ENCODE results near the gene MAGEA6. TPM values are rescaled to one million over a fixed set of nuclear protein-coding genes. Genes with fewer than 3 reads are reported as not detected.
"Not testable (repeated sequence)": the region's sequence is repeated elsewhere in the genome, so short reads cannot be mapped to it uniquely, and the experiment has no call there.

MAGEA6 gene, protein sequence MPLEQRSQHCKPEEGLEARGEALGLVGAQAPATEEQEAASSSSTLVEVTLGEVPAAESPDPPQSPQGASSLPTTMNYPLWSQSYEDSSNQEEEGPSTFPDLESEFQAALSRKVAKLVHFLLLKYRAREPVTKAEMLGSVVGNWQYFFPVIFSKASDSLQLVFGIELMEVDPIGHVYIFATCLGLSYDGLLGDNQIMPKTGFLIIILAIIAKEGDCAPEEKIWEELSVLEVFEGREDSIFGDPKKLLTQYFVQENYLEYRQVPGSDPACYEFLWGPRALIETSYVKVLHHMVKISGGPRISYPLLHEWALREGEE
- total RNA-seq = not detected in 2 replicates

DNA sequence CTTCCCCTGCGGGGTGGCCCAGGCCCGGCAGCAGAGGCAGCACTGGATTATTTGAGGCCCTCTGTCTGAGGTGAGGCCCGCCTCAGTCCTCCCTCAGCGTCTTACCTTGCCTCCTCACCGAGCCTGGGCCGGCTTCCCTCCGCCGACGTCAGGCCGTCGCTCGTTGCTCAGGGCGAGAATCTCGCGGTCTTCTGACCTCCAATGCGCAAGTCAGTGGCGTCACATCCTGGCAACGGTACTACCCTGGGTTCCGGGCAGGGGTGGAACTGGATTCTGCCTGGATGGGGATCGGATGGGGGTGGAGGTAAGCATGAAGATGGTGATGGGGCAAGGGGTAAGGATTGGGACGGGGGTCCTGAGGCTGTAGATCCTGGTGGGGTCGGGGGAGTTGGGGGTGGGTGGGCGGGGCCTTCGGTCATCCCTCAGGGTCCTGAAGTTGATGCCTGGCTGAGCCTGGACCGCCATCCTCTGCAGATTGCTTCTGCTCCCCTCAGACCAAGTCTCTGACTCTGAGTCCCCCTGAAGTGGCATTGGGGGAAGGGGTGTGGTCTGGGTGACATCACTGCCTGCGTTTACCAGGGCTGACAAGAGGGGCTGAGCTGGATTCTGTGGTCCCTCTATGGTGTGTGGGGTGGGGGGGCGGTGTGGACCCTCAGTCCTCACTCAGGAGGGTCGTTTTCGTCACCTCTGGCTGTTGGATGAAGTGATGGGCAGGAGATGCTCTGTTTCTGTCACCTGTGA lies at the start of gene MAGEA6:
Gene MAGEA6, minus strand, starts transcription at position 141 of the 741 bp plus-strand sequence. CDS start 2,039 bp downstream, outside the sequence.
- not testable (repeated sequence) for DNase-seq (ENCODE audit: low read depth, low spot score)

DNA sequence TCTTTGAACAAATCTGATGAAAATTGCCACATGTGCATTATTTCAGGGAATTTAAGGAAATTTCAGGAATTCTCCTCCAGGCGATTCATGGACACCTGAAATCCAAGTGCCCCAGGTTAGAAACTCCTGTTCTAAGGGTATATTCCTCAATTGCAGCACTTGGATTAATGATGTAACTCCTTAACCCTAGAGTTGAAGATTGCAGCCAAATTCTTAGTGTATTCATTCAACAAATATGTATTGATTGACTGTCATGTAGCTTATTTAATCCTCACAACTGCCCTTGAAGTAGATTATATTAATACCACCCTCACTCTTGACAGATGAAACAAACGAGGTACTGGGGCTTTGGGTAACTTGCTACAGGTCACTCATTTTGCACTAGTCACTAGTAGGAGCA lies 49.8 kb upstream of the MAGEA6 start:
- no peak for DNase-seq (ENCODE audit: low read depth, low spot score)

DNA sequence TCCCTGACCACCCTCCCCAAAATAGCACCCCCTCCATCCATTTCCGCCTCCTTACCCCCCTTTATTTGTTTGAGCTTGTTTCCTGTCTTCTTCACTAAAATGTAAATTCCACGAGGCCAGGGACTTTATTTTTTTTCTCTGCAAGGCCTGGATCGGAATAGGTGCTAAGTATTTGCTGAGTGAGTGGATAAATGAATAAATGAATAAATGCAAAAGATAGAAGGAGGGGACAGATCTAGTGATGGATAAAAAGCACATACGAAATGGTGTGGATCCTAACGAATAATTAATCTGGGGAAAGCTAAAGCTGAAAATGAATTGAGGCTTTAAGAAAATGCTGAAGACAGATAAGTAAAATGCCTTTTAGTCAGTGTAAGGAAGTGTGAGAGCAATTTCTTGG lies 48.9 kb upstream of the MAGEA6 start:
- no peak for DNase-seq (ENCODE audit: low read depth, low spot score)

DNA sequence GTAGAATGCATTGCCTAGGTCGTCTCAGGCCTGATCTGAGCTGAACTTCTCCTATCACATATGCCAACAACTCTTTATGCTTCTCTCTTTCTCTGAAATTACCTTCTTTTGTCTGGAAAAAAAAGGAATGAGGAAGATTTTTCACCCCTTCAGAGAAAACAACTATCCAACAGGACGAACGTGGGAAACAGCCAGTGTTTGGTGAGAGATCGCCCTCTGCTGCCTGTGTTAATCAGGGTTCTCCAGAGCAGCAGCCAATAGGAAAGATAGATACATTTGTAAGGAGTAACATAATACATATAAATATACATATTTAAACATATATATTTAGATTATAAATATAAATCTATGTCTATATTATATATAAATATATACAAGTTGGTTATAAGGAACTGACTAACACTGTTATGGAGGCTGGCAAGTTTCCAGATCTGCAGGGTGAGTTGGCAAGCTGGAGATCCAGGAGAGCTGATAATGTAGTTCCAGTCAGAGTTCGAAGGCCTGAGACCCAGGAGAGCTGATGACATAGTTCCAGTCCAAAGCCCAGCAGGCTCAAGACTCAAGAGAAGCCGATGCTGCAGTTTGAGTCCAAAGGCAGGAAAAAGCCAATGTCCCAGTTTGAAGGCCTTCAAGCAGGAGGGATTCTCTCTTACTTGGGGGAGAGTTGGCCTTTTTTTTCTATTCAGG lies 47.7 kb upstream of the MAGEA6 start:
- no peak for DNase-seq (ENCODE audit: low read depth, low spot score)

DNA sequence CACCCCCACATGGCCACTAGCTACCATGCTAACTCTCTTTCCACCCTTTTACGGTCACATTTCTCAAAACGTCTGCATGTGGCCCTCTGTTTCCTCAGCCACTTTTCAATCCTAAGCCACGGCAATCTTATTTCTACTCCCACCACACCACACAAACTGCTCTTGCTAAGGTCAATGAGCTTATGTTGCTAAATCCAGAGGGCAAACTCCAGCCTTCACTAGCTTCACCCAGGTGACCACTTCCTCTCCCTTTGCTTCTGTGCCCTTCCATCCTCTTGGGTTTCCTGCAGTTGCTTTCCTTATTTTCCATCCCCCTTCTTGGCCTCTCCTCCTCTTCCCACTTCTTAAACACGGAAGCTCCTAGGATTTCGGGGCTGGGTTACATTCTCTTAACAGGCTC lies 44.6 kb upstream of the MAGEA6 start:
- no peak for DNase-seq (ENCODE audit: low read depth, low spot score)

DNA sequence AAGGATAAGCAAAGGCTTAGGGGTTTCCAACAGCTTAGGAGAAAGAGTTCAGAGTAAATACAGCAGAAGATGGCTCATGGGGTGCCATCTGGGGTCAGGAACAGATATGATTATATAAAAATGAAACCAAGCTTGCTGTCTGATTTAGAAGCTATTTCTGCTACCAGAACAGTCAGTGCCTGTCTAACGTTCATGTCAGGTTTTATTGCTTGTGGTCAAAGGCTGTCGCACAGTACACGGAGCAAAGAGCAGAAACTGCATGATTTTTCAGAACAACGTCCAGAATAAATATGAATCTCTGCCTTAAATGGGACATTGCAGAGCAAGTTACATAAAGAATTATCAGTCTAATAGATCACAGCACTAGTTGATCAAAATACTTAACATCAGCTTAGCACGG lies 43.7 kb upstream of the MAGEA6 start:
- no peak for DNase-seq (ENCODE audit: low read depth, low spot score)

DNA sequence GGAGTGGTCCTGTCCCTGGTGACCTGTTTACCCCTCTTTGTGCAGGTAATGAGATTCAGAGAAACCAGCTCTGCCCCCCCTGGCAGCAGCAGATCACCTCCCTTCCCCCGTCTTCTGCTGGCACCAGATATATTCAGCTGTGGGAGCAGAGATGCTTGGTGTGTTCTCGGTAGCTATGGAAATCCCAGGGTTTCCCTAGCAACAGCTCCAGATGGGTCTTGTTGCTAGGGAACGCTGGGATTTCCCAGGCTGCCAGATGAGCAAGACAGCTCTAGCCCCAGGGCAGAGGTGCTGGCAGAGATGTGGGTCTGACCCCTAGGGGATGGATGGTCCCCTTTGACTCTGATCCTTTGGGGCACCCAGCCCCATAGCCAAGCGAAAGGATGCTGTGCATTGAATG lies 40.9 kb upstream of the MAGEA6 start:
- no peak for DNase-seq (ENCODE audit: low read depth, low spot score)

DNA sequence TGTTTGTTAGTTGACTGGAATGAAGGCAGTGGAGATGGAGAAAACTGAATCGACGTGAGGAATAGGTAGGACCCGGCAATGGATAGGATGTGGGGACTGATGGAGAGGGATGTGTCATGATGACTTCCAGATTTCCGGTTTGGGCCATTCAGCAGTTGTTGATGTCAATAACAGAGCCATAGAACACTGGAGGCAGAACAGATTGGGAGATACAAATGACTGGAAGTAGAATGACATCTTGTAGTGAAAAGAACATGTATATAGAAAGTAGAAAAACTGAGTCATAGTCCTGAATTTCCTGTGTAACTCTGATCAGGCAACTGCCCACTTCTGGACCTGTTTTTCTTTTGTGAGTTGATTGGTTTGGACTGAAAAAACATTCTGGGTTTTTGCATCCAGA lies 36.5 kb upstream of the MAGEA6 start:
- no peak for DNase-seq (ENCODE audit: low read depth, low spot score)

DNA sequence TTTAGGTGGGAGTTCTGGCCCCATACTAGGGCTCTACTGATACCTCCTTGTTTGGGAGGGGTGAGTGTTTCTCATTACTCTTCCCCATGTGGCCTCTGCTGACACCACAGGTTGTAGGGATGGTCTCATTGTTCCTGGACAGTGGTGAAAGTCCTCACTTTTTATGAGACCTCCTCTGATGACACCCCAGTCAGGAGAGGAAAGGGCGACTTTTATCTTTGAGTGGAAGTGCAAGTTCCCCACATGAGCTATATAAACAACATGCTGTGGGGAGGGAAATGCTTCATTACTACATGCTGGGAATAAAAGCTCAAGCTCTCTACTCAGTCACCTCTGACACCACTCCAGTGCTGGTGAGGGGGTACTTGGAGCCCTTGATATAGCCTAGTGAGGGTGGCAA lies 29.5 kb upstream of the MAGEA6 start:
- DNase-seq (ENCODE audit: low read depth, low spot score) = no peak

DNA sequence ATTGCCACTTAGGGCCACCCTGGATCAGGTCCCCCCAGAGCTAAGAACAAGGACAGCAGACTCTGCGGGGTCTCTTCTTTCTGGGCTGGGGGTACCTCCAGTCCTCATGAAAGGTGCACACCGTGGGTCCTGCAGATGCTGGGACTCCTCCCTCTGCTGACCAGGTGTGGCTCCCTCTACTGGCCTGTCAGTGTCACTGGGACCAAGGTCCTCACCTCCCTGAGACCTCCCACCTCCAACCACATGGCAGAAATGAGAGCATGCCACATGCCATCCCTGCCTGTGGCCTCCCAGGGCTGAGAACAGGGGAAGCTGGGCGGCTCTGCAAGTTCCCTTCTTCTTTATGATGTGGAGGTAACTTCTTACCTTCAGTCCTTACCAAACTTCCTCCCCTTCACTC lies 17.6 kb upstream of the MAGEA6 start:
- DNase-seq (ENCODE audit: low read depth, low spot score) = not testable (repeated sequence)

DNA sequence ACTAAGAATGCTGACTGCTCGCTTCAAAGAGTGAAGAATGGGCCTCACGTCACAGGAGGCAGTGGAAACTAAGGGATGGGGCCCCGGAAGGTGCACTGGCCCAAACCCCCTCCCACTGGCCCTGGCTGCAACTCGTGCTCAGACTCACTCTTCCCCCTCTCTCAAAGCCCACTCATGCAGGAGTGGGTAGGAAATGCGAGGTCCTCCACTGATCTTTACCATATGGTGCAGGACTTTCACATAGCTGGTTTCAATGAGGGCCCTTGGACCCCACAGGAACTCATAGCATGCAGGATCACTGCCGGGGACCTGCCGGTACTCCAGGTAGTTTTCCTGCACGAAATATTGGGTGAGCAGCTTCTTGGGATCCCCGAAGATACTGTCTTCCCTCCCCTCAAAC lies 2.9 kb downstream of the MAGEA6 start:
- DNase-seq (ENCODE audit: low read depth, low spot score) = not testable (repeated sequence)

DNA sequence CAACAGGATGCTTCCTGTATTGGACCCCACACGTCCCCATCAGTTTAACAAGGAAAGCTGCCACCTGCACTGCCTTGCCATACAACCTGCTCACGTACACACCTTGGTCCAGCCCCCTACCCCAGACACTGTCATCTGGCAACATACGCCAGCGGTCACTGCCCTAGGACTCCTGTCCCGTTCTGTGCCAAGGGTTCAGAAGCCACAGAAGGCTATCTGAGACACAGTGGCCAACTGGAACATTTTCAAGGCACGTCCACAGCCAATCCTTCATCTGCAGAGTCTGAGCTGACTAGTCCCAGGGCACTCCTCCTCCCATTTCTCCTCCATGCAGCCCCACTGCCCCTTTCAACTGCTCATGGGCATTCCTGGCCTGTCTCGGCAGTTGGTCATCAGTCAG lies 7.9 kb downstream of the MAGEA6 start:
- not testable (repeated sequence) for DNase-seq (ENCODE audit: low read depth, low spot score)

DNA sequence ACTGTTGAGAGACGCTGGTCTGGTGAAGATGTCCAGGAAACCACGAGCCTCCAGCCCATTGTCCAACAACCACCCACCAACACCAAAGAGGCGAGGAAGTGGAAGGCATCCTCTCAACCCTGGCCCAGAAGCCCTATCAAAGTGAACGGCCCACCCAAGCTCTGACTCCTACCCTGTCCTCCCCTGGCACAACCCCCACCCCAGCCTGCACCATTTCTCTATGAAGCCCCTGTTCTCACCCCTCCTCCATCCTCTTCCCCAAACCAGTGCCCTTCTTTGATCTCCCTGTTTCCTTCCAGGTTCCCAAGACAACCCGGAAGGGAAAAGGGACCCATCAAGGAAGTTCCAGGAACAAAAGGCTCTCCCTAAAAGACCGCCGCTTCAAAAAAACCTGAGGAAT lies 9.9 kb downstream of the MAGEA6 start:
- not testable (repeated sequence) for DNase-seq (ENCODE audit: low read depth, low spot score)

DNA sequence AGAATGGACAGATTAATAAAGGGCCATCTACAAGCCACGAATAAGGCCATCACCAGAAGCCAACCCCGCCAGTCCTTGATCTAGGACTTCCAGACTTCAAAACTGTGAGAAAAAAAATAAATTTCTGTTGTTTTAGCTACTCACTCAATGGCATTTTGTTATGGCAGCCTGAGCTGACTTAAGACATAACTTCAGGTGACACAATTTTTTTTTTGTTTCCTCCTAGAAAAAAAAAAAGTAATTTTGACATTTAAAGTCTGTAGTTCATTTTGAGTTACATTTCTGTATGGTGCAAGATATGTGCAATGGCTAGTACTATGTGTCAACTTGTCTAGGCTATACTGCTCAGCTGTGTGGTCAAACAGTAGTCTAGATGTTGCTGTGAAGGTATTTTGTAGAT lies 10.6 kb downstream of the MAGEA6 start, which contains the start of gene CSAG3:
Gene CSAG3, plus strand, starts transcription at position 301 of the 400 bp plus-strand sequence.
- not testable (repeated sequence) for DNase-seq (ENCODE audit: low read depth, low spot score)

DNA sequence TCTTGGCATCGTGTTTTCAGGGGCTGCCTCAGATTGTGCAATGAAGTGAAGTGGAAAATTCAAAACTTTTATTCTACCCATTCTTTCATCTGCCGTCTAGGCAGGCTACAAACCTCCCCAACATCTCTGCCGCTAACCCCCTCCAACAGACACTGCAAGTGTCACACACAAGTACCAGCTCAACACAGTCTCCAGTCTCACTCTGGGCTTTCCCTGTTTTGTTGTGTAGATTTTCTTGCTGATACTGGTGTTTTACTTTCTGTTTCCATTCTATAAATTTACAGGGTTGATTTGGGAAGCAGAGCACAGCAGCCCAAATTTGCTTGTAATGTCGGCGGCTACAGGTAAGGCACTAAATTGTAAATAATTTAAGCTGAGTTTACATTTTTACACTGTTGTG lies 14.6 kb downstream of the MAGEA6 start:
- not testable (repeated sequence) for DNase-seq (ENCODE audit: low read depth, low spot score)

DNA sequence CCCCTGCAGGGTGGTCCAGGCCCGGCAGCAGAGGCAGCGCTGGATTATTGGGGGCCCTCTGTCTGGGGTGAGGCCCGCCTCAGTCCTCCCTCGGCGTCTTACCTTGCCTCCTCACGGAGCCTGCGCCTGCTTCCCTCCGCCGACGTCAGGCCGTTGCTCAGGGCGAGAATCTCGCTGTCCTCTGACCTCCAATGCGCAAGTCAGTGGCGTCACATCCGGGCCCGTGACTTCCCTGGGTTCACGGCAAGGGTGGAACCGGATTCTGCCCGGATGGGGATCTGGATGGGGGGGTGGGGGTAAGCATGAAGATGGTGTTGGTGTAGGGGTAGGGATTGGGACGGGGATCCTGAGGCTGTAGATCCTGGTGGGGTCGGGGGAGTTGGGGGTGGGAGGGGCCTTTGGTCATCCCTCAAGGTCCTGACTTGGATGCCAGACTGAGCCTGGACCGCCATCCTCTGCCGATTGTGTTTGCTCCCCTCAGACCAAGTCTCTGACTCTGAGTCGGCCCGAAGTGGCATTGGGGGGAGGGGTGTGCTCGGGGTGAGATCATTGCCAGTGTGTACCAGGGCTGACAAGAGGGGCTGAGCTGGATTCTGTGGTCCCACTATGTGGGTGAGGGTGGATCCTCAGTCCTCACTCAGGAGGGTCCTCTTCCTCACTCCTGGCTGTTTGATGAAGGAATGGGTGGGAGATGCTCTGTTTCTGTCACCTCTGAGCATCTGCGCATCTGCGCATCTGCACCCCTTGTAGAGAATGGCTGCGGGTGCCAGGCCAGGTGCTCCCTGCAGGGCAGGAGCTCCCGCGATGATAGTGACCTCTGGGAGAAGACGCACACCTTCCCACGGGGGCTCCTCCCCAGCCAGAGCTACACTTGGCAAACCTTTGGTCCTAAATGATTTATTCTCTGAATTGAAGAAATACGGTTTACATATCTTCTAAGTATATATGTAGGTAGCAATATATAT lies 15.5 kb downstream of the MAGEA6 start, which contains the start of gene MAGEA2:
Gene MAGEA2, minus strand, starts transcription at position 157 of the 965 bp plus-strand sequence. CDS start 2,479 bp downstream, outside the sequence.
- not testable (repeated sequence) for DNase-seq (ENCODE audit: low read depth, low spot score)

DNA sequence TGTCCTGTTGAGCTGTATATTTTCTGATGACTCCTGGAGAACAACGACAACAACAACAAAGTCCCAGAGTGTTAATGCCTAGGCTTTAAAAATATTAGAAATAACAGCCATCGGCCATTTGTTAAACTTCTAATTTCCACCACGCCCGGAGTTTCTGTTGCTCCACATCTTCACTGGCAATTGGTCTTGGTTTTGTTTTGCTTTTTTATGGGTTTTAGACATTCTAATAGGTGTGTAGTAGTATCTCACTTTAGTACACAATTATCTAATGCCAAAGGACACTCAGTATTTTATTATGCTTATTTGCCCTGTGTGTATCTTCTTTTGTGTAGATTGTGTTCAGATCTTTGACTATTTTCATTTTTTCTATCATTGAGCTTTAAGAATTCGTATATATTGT lies 30.9 kb downstream of the MAGEA6 start:
- no peak for DNase-seq (ENCODE audit: low read depth, low spot score)

DNA sequence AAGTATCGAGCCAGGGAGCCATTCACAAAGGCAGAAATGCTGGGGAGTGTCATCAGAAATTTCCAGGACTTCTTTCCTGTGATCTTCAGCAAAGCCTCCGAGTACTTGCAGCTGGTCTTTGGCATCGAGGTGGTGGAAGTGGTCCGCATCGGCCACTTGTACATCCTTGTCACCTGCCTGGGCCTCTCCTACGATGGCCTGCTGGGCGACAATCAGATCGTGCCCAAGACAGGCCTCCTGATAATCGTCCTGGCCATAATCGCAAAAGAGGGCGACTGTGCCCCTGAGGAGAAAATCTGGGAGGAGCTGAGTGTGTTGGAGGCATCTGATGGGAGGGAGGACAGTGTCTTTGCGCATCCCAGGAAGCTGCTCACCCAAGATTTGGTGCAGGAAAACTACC lies 33.0 kb downstream of the MAGEA6 start:
- DNase-seq (ENCODE audit: low read depth, low spot score) = not testable (repeated sequence)

DNA sequence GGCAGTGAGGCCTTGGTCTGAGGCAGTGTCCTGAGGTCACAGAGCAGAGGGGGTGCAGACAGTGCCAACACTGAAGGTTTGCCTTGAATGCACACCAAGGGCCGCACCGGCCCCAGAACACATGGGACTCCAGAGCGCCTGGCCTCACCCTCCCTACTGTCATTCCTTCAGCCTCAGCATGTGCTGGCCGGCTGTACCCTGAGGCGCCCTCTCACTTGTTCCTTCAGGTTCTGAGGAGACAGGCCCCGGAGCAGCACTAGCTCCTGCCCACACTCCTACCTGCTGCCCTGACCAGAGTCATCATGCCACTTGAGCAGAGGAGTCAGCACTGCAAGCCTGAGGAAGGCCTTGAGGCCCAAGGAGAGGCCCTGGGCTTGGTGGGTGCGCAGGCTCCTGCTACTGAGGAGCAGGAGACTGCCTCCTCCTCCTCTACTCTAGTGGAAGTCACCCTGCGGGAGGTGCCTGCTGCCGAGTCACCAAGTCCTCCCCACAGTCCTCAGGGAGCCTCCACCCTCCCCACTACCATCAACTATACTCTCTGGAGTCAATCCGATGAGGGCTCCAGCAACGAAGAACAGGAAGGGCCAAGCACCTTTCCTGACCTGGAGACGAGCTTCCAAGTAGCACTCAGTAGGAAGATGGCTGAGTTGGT lies 33.5 kb downstream of the MAGEA6 start:
- no peak for DNase-seq (ENCODE audit: low read depth, low spot score)

DNA sequence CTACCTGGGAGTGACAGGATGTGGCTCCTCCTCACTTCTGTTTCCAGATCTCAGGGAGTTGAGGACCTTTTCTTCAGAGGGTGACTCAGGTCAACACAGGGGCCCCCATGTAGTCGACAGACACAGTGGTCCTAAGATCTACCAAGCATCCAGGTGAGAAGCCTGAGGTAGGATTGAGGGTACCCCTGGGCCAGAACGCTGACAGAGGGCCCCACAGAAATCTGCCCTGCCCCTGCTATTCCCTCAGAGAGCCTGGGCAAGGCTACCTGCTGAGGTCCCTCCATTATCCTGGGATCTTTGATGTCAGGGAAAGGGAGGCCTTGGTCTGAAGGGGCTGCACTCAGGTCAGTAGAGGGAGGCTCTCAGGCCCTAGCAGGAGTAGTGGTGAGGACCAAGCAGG lies 34.4 kb downstream of the MAGEA6 start:
- DNase-seq (ENCODE audit: low read depth, low spot score) = no peak

Measured in pulmonary artery endothelial cell (primary cell).